ENCODE data around the gene STARD4. TPM values are rescaled to one million over a fixed set of nuclear protein-coding genes. Genes with fewer than 3 reads are reported as not detected.
A peak's percentile ranks its signal among the peaks of the same experiment; 100 is the strongest.

STARD4 gene
- total RNA-seq, 1 experiment from 2014 or later = 61.8 TPM

GRCh38 chr5:111486055-111486454, 26.3 kb downstream of the STARD4 start:
- no peak for DNase-seq (ENCODE audit: low spot score)
- in situ Hi-C loops (cut with HindIII; ENCODE audit: low sequenced_read_pairs) = no loop called here

- in situ Hi-C loops (cut with HindIII; ENCODE audit: low sequenced_read_pairs) = no loop called here
- DNase-seq (ENCODE audit: low spot score) = no peak
These were observed 32.0 kb downstream of the STARD4 start for GRCh38 chr5:111480346-111480745.

- DNase-seq (ENCODE audit: low spot score) = no peak
- in situ Hi-C loops (cut with HindIII; ENCODE audit: low sequenced_read_pairs) = no loop called here
These were observed 33.4 kb downstream of the STARD4 start for GRCh38 chr5:111478898-111479297.

GRCh38 chr5:111478266-111478665, 34.1 kb downstream of the STARD4 start:
- peak; percentile 55 for DNase-seq (ENCODE audit: low spot score)
- in situ Hi-C loops (cut with HindIII; ENCODE audit: low sequenced_read_pairs) = no loop called here

GRCh38 chr5:111472579-111472978, 39.8 kb downstream of the STARD4 start:
- in situ Hi-C loops (cut with HindIII; ENCODE audit: low sequenced_read_pairs) = no loop called here
- DNase-seq (ENCODE audit: low spot score) = no peak

- in situ Hi-C loops (cut with HindIII; ENCODE audit: low sequenced_read_pairs) = no loop called here
- DNase-seq (ENCODE audit: low spot score) = no peak
These were observed 40.2 kb downstream of the STARD4 start for GRCh38 chr5:111472096-111472495.

- DNase-seq (ENCODE audit: low spot score) = no peak
- in situ Hi-C loops (cut with HindIII; ENCODE audit: low sequenced_read_pairs) = no loop called here
These were observed 42.4 kb downstream of the STARD4 start for GRCh38 chr5:111469903-111470302.

GRCh38 chr5:111469293-111469896, 42.9 kb downstream of the STARD4 start:
- in situ Hi-C loops (cut with HindIII; ENCODE audit: low sequenced_read_pairs) = no loop called here
- DNase-seq (ENCODE audit: low spot score) = no peak

GRCh38 chr5:111463311-111463710, 49.0 kb downstream of the STARD4 start:
- in situ Hi-C loops (cut with HindIII; ENCODE audit: low sequenced_read_pairs) = no loop called here
- DNase-seq (ENCODE audit: low spot score) = no peak

- no peak for DNase-seq (ENCODE audit: low spot score)
These were observed 50.4 kb downstream of the STARD4 start for GRCh38 chr5:111461934-111462333.

GRCh38 chr5:111461255-111461671, 51.1 kb downstream of the STARD4 start:
- peak; percentile 73 for DNase-seq (ENCODE audit: low spot score)
- in situ Hi-C loops (cut with HindIII; ENCODE audit: low sequenced_read_pairs) = no loop called here

More at GRCh38 chr5:111461934-111462333, 50.4 kb downstream of the STARD4 start:
- in situ Hi-C loops (cut with HindIII; ENCODE audit: low sequenced_read_pairs) = no loop called here

GRCh38 chr5:111454776-111455175, 57.6 kb downstream of the STARD4 start:
- in situ Hi-C loops (cut with HindIII; ENCODE audit: low sequenced_read_pairs) = no loop called here
- peak; percentile 47 for DNase-seq (ENCODE audit: low spot score)

- DNase-seq (ENCODE audit: low spot score) = peak; percentile 61
These were observed 58.1 kb downstream of the STARD4 start for GRCh38 chr5:111454198-111454622.

GRCh38 chr5:111453747-111454146, 58.6 kb downstream of the STARD4 start:
- in situ Hi-C loops (cut with HindIII; ENCODE audit: low sequenced_read_pairs) = no loop called here
- no peak for DNase-seq (ENCODE audit: low spot score)

More at GRCh38 chr5:111454198-111454622, 58.1 kb downstream of the STARD4 start:
- in situ Hi-C loops (cut with HindIII; ENCODE audit: low sequenced_read_pairs) = no loop called here

- no peak for DNase-seq (ENCODE audit: low spot score)
- in situ Hi-C loops (cut with HindIII; ENCODE audit: low sequenced_read_pairs) = no loop called here
These were observed 59.0 kb downstream of the STARD4 start for GRCh38 chr5:111453295-111453694.

- in situ Hi-C loops (cut with HindIII; ENCODE audit: low sequenced_read_pairs) = no loop called here
- DNase-seq (ENCODE audit: low spot score) = peak; percentile 47
These were observed 64.5 kb downstream of the STARD4 start for GRCh38 chr5:111447822-111448221.

GRCh38 chr5:111447099-111447498, 65.2 kb downstream of the STARD4 start:
- DNase-seq (ENCODE audit: low spot score) = no peak
- in situ Hi-C loops (cut with HindIII; ENCODE audit: low sequenced_read_pairs) = no loop called here

Other genes with a start within 250 kb of the STARD4 start
- 2.3 and 6.9 TPM in 2 replicates for gene NREP, start 244.7 kb upstream of the STARD4 start, total RNA-seq (2014; rRNA removed; shearing (Covaris generic))

Measured in G401 (cell line).